Stimulated activated CD8-positive, alpha-beta memory T cell treated with anti-CD3 and anti-CD28 coated beads, Interleukin-4, amount 100 ng/mL, for 24 hours (primary cell): ENCODE results near the gene COPS9.

Experiments used
- DNase-seq: peaks from one replicate; pipeline ENCODE4 v3.0.0-alpha.2; 2020; ENCODE audit warnings: low read depth

Gene COPS9

DNA sequence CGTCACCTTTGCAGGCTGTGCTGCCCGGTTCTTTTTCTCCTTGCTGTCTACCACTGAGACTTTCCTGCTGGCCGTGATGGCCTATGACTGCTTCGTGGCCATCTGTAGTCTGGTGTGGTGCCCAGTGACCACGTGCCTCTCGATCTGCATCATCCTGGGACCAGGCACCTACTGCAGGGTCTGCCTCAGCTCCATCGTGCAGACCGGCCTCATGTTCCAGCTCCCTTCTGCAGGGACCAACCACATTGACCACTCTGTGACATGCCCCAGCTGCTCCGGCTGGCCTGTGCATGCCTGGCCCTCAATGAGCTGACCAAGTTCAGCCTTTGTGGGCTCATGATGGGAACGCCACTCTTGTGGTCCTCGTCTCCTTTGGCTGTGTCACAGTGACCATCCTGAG, 26.7 kb downstream of the COPS9 start:
- DNase-seq = no peak

DNA sequence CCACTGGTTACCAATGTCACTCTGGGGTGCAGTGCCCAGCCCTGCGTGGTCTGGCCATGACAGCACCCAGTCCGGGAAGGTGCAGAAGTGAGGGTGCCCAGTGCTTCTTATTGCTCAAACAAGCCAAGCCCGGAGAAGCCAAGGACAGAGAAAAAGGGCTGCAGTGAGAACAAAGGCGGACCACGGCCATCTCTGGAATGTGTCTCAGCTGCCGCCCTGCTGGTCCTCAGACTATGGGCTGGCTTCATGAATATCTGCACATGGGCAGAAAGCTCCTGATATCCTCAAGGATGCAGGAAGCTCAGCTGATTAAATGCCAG, 28.7 kb downstream of the COPS9 start:
- DNase-seq = no peak

DNA sequence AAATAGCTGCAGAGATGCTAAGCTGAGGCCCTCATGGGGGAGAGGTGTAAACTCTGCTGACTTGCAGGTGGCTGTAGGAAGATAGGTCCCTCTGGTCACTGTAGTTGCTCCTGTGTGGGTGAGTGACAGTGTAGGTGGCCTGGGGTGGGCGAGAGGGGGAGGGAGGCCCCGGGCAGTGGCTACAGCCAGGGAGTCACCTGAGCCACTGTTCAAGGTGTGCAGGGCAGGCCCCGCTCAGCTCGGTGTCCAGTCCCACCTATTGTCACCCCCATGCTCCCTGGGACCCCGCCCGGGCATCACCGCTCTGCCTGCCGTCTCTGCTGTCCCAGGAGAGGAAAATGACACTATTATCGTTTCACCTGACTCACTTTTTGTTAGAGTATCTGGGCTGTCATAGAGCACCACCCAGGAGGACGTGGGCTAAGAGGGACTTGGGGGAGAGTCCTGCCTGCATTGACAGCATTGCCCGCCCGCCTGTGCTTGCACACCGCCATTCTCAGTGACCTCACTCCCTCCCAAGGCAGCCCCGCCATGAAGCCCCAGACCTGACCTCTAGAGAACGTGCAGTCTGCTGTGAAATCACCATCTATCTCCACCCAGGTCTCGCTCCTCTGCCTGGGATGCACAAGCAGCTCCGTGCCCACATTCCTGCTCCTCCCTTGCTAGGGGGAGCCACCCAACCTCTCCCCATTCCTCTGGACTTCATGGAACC, 29.2 kb downstream of the COPS9 start:
- DNase-seq = no peak

DNA sequence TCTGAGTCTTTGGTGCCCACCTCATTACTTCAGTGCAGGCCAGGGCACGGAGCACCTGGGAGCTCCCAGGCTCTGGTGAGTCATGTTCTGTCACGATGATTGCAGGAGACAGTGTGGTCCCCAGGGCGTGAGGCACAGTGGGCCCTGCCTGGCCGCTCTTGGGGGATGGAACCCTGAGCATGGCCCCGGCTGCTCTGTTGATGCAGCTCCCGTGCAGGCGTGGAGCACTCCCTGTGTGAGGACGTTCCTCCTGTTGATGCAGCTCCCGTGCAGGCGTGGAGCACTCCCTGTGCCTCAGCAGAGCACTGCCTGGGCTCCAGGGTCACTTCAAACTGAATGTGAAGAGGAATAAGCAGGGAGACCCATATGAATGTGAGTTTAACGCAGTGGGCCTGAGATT, 30.1 kb downstream of the COPS9 start:
- DNase-seq = no peak

DNA sequence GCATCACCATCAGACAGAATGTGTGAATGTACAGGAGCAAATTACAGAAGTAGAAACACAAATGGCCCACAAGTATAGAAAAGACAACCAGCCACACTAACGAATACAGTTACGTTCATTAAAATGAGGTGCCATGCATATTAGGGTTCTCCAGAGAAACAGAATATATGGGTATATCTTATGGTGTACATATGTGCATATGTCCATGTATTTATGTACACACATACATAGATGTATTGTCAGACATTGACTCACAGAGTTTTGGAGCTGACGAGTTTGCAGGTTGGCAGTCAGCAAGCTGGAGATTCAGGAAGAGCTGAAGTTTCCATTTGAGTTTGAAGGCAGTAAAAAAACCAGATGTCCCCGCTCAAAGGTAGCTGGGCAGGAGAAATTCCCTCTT, 33.0 kb downstream of the COPS9 start:
- no peak for DNase-seq

DNA sequence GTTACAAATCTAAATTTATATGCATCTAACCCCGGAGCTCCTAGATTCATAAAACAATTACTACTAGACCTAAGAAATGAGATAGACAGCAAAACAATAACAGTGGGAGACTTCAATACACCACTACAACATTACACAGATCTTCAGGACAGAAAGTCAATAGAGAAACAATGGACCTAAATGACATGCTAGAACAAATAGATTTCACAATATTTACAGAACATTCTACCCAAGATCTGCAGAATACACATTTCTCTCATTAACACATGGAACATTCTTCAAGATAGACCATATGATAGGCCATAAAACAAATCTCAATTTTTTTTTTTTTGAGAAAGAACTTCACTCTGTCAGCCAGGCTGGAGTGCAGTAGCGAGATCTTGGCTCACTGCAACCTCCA, 37.8 kb downstream of the COPS9 start:
- DNase-seq = no peak

DNA sequence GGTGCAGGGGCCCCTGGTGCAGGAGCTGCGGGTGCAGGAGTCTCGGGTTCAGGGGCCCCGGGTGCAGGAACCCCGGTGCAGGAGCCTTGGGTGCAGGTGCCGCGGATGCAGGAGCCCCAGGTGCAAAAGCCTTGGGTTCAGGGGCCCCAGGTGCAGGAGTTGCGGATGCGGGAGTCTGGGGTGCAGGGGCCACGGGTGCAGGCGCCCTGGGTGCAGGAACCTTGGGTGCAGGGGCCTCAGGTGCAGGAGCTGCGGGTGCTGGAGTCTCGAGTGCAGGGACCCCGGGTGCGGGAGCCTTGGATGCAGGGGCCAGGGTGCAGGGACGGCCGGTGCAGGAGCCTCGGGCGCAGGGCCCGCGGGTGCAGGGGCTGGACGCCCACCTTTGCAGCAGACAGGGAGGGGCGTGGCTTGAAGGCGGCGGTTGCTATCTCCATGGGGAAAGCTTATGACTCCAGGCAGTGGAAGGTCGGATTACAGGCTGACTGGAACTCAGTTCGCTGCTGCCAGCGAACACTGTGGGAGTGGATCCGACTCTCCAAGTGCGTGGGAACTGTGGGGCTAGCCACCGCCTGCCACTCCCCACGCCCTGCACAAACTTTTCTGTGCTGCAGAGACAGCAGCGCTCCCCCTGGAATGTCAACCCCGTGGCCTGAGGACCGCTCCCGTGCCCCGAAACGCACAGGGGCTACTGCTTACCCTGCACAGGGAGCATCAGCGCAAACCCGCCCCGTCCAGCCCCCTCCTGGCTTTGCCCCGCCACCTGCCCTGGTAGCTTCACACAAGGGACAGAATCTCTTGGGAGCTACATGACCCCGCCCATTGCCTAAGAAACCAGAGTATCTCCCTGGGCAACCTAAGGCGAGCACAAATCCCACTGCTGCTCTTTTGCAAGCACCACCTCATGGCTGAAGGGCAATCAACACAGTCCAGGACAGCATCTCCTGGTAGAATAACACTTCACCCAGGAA, 40.3 kb downstream of the COPS9 start:
- no peak for DNase-seq

DNA sequence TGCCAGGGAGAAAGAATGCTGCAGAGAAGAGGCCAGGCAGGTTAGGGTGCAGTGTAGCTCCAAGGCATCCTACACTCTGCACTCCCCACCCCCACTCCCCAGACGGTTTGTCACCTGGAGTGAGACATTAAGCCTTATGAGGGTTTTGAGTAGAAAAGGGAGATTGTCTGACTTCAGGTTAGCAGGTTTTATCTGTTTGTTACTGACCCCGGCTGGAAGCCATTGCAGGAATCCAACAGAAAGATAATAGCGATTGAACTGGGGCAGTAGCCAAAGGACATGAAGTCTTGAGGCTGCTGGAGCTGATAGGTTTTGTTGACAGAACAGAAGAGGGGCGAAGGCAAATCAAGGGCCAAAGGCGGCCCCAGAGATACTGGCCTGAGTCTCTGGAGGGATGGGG, 46.8 kb downstream of the COPS9 start:
- DNase-seq = no peak

DNA sequence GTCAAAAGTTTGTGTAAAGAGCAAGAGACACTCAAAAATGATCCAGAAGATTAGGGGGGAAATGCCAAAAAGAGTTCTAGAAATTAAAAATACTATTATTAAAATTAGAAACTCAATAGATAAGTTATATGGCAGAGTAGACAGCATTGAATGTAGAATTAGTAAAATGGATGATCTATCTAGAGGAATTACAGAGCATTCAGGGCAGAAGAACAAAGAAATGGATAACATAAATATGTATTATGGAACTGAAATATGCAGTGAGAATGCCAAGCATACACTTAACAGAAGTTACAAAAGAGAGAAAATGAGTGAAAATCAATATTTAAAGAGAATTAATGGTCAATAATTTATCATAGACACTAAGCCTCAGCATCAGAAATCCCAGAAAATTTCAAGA, 49.5 kb downstream of the COPS9 start:
- no peak for DNase-seq
